Measurements from ENCODE around the gene OR51V1.

- TF ChIP-seq POLR2A (IDR thresholded peaks at IDR 0.05; ENCODE audit: low read length) (peak; percentile 12), GATA1 (IDR thresholded peaks at IDR 0.05; ENCODE audit: low read depth, low read length) (no peak)
Measured at GRCh38 chr11:5223686-5224085, 23.2 kb upstream of the OR51V1 start.
